HG02571 (cell line): Measurements from ENCODE around the gene SSTR3.
"Not testable (repeated sequence)": the region's sequence is repeated elsewhere in the genome, so short reads cannot be mapped to it uniquely, and the experiment has no call there.

Source experiments
- ATAC-seq: cut with Tn5 transposase; IDR thresholded peaks from one replicate; pipeline ENCODE4 v1.9.1; 2021; ENCODE audit warnings: mild to moderate bottlenecking, moderate library complexity; ENCODE audit not compliant: unreplicated experiment

The SSTR3 gene

GRCh38 chr22:37213218-37213855 lies 1.1 kb upstream of the SSTR3 start:
- ATAC-seq: no peak

- ATAC-seq: no peak
These were observed 457 bp downstream of the SSTR3 start for GRCh38 chr22:37211866-37212173.

- no peak for ATAC-seq
These were observed 1.0 kb downstream of the SSTR3 start for GRCh38 chr22:37211075-37211865.

- no peak for ATAC-seq
These were observed 2.1 kb downstream of the SSTR3 start for GRCh38 chr22:37210041-37210803.

- no peak for ATAC-seq
These were observed 3.0 kb downstream of the SSTR3 start for GRCh38 chr22:37209140-37209845.

GRCh38 chr22:37208401-37209139 lies 3.7 kb downstream of the SSTR3 start:
- ATAC-seq: no peak

GRCh38 chr22:37207981-37208380 lies 4.3 kb downstream of the SSTR3 start:
- no peak for ATAC-seq

GRCh38 chr22:37206841-37207821 lies 5.1 kb downstream of the SSTR3 start:
- no peak for ATAC-seq

GRCh38 chr22:37206118-37206840 lies 6.0 kb downstream of the SSTR3 start:
- ATAC-seq: no peak

- no peak for ATAC-seq
These were observed 7.2 kb downstream of the SSTR3 start for GRCh38 chr22:37205046-37205445.

GRCh38 chr22:37204045-37204655 lies 8.1 kb downstream of the SSTR3 start:
- ATAC-seq: no peak

GRCh38 chr22:37203354-37204044 lies 8.8 kb downstream of the SSTR3 start:
- ATAC-seq: no peak

- ATAC-seq: no peak
These were observed 9.6 kb downstream of the SSTR3 start for GRCh38 chr22:37202716-37203115.

- ATAC-seq: no peak
These were observed 10.2 kb downstream of the SSTR3 start for GRCh38 chr22:37202001-37202555.

- ATAC-seq: not testable (repeated sequence)
These were observed 10.8 kb downstream of the SSTR3 start for GRCh38 chr22:37201443-37201820.

- no peak for ATAC-seq
These were observed 12.5 kb downstream of the SSTR3 start for GRCh38 chr22:37199760-37200108.

- ATAC-seq: peak; percentile 88
These were observed 13.0 kb downstream of the SSTR3 start for GRCh38 chr22:37199103-37199759.
